ENCODE results near the gene PTPRK.

The PTPRK gene

DNA sequence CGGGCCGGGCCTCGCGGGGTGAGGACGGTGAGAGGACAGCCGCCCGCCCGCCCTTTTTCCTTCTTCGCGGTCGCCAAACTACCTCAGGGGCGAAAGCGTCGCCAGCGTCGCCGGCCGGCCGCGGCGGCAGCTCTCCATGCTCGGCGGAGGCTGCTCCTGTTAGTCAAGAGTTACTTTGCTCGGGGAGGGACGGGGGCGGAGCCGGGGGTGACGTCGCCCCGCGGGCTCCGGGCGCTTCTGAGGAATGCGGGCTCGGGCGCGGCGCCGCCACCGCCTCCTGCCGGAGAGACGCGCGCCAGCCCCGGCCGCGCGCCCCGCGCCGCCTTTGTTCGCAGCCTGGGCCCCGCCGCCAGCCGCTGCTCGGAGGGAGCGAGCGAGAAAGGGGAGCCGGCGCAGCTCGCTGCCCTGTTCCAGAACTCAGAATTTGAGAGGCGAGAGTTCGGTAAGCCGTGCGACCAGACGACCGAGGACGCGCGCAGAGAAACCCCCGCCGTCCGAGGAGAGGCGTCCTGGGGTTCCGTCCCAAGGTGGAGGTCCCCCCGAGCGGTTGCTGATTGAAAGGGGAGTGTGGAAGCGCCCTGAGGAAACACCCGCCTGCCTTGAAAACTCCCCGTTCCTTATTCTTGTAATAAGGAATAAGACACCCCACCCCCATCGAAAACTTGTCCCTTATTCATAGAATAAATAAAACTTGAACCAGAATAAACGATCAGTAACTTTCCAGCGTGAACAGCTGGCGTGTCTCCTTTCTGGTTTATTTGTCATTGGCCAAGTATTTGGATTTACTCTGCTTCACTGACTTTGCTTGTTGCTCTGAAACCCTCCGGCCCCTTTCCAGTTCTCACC, at the start of gene PTPRK:
TSS of gene PTPRK (minus strand) at position 164 of the 846 bp plus-strand sequence. CDS start 241 bp downstream, outside the sequence.
- peak; percentile 87 for DNase-seq (ENCODE audit: low read depth)

DNA sequence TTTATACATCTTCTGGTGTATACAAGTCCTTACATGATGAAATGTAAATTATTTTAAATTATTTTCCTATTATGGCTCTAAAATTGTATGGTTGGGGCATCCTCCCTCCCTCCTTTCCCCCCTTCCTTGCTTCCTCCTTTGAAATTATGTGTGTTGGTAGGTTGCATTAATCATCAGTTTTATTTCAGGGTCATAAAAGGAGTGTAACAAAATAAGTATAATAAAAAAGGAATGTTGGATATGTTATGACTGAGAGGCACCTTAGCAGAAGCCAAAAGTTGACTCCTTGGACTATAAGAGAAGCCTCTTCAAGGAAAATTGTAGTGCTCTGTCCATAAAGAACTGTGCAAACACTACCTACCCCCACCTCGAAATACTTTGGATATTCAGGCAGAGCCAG, 46.6 kb upstream of the PTPRK start:
- no peak for DNase-seq (ENCODE audit: low read depth)

DNA sequence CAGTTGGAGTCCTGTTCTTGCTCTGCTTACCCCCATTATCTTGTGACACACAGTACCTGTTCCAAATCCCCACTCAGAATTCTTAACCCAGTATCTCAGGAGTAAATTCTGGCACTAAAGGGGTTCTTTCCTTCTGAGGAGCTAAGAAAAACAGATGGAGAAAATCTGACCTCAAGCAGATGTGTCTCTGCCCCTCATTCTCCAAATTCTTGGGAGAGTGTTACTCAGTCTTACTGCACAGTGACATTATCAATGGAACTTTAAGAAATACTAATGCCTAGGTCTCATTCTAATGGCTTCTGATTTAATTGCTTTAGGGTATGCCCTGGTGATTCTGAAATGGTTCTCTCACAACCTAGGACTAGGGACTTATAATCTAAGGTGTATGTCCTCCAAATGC, 40.6 kb upstream of the PTPRK start:
- DNase-seq (ENCODE audit: low read depth) = no peak

DNA sequence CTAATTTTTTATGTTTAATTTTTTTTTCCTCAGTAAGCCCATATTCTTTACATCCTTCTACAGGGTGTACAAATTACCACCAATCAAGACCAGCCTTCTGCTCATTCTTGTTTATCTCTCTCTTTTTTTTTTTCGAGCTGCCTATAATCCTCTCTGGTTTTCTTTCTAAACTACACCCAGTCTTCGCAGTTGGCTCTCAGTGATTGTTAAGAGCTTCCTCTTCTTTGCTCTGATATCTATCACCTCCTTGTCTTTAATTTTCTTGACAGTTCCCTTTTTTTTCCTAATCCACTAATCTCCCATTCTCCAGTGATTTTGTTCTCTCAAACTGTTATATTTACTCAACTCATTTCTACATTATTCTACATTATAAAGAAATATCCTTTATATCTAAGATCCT, 38.5 kb upstream of the PTPRK start:
- DNase-seq (ENCODE audit: low read depth) = no peak

DNA sequence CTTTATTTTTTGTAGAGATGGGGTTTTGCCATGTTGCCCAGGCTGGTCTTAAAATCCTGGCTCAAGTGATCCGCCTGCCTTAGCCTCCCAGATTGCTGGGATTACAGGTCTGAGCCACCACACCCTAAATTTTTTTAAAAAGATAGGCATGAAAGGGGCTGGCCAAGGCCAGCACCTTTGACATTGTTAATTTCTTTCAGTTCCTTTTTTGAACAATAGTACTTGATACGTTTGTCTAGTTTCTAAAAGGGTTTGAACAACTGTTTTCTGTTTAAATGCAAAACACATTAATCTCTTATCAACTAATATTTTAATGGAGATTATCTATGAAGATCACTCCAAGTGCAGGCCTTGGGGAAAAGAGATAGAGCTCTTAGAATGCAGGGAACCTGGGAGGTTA, 37.6 kb upstream of the PTPRK start:
- no peak for DNase-seq (ENCODE audit: low read depth)

DNA sequence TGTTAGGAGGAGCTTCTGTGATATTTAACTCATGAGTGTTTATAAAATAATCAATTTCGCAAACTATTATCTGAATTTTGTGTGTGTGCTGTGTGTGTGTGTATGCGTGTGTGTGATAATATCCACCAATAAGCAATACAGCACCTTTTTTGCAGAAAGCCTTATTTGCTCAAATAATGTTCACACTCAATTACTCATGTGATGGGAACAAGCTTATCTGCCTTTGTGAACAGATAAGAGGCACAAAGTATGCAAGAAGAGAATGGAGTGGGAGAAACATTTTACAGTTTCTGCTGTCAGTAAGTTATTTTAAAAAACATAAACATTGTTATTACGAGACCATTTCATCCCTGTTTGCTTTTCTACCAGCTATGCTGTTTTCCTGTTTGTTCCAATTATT, 36.7 kb upstream of the PTPRK start:
- DNase-seq (ENCODE audit: low read depth) = no peak

DNA sequence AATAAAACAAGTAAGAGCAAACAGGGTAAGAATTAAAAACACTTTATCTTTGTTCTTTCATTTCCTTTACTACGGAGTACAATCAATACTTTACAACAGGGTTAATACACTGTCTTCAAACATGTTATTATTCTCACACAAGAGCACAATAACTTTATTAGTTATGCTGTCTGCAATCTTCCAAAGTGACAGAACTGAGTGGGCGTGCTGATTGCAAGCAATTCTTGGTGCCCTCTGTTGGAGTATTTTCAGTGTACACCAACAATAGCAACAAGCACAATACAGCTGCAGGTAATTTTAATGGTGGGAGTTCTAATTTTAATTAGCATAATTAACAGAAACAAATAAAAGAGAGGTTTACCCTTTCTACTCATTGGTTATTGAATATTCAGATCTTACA, 33.9 kb upstream of the PTPRK start:
- DNase-seq (ENCODE audit: low read depth) = no peak

DNA sequence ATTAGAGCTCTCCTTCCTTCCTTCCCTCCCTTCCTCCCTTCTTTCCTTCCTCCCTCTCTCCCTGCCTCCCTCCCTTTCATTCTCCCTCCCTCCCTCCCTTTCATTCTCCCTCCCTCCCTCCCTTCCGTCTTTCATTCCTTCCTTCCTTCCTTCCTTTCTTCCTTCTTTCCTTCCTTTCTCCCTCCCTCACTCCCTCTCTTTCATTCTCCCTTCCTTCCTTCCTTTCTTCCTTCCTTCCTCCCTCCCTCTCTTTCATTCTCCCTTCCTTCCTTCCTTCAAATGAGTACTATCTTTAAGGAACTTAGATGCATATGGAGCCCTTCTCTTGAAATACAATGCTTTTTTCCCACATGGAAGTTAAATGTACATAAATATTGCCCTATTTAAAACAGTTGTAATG, 20.9 kb upstream of the PTPRK start:
- DNase-seq (ENCODE audit: low read depth) = no peak

DNA sequence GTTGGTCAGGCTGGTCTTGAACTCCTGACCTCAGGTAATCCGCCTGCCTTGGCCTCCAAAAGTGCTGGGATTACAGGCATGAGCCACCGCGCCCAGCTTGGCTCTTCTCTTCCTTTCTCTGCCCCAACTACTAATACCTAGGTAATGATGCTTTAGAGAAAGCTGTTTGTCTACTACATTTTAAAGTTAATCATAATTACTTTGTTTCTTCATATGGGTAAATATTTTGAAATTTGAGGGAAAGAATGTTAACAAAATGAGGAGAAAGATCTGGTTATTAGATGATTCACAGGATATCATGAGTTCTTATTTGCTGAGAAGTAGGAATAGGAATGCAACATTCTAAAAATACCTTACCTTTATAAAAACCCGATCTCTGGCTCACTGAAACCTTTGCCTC, 18.4 kb upstream of the PTPRK start:
- DNase-seq (ENCODE audit: low read depth) = no peak

DNA sequence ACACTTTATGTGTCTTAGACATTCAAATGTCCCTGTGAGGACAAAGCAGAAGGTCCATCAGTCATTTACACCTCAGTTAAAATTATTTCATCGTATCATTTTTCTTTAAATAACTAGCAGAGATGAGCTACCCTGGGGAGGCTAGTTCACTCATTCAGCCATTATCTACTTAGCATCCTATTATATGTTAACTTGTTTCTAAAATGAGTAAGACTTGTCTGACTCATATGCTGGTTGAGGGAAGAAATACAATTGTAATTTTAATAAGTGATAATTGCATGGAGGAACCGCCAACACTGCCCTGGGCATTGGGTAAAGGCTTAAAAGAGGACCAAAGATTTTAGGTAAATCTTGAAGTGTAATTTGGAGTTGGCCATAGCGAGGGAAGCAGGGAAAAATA, 12.4 kb upstream of the PTPRK start:
- DNase-seq (ENCODE audit: low read depth) = no peak

DNA sequence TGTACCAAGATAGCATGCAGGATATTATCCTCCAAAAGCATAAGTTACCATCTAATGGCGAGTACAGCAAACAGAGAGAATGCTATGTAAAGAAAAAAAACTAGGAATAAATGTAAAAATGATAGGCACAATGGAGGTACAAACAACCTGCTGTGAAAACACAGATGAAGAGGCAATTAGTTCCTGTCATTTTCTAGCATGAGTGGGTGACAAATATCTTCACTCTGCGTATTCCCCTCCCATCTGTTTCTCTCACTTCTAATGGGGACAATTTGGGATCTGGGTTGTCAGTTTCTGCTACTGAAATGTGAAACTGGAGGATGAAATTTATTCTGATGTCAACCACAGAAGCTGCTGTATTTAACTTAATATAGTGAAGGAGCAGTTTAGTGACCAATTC, 11.7 kb upstream of the PTPRK start:
- no peak for DNase-seq (ENCODE audit: low read depth)

DNA sequence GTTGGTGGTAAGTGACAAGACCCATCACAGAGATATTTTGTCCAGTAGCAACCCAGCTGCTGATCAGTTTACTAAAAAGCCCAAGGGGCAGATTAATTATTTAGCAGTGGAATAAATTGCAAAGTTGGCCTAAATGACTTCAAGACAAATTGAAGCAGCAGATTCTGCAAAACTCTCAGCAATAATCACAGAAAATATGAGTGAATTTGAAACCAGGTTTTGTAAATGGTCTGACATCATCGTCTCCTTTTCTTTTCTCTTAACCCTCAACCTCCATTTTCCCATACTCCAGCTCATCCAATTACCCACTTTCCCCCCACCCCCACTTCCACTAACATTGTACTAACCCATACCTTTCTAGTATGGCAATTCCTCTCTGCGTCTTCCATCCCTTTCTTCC, 11.3 kb upstream of the PTPRK start:
- no peak for DNase-seq (ENCODE audit: low read depth)

DNA sequence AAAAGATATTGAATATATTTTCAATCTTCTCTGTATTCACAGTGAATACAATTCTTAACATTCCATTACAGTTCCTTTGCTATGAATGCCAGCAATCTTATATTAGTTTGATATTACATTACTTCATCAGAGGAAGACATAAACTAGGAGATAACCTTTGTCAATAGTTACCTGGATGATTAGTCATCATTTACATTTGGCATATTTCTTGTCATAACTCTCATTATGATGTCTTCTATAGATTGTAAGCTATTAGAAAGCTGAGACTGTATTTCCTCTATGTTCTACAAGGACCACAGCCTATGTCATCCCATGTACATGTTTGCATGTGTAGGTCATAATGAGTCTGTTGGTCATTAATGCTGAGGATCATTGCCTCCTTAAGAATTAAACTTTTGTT, 7.8 kb upstream of the PTPRK start:
- no peak for DNase-seq (ENCODE audit: low read depth)

DNA sequence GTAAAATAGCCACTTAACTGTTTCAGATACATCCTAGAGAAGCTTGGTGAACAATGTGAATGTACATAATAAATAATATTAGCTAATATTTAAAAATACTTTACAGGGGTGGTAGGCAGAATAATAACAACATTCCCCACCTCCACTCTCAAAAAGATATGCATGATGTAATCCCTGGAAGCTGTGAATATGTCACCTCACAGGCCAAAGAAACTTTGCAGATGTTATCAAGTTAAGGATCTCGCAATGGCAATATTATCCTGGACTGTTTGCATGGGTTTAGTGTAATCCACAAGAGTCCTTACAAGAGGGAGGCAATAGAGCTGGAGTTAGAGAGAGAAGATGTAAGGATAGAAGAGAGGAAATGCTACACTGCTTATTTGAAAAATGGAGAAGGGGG, 7.0 kb upstream of the PTPRK start:
- DNase-seq (ENCODE audit: low read depth) = no peak

DNA sequence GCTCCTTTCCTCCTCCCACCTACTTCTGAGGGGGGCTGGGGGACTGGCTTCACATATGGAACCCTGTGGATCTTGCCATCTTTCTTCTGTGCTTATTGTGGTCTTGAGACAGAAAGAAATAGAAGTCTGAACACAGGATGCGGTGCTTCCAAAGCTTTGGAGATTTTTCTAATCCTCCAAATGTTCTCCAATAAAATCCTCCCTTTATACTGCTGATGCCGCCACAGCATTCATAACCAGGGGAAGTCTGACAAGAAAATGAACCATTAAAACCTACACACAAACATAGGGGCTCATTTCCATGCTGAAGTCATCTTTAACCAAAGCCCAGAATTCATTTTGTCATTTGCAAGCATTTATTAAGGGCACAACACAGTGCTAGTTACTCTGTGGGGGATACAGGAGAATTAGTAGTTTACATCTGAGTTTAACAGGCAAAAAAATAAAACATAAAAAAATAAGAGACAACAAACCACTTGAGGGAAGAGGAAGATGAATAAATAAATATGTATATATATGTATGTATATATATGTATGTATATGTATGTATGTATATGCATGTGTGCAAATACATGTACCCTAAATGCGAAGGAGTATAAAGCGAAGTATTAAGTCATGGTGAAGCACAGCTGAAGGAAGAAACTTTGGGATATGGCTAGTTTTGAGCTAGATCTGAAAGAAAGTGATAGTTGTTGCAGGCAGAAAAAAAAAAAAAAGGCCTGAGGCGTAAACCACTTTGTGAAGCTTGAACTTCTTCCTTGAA, 5.9 kb upstream of the PTPRK start:
- no peak for DNase-seq (ENCODE audit: low read depth)

DNA sequence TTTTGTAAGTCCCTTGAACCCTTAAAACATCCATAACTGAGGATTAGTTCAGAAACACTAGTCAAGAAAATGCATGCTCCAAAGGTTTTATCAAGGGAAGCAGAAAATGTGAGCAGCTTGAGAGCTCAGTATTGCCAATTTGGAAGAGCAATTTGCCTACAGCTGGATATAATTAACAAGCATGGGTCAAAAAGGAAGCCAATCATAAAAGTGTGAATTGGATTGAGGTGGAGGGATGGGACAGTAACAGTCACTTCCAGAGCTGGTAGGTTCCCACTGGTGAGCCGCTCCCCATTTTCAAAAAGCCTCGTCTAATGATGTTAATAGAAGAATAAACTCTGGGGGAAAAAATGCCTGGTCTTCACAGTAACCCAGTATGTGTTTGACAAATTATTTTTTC, 5.0 kb upstream of the PTPRK start:
- no peak for DNase-seq (ENCODE audit: low read depth)

DNA sequence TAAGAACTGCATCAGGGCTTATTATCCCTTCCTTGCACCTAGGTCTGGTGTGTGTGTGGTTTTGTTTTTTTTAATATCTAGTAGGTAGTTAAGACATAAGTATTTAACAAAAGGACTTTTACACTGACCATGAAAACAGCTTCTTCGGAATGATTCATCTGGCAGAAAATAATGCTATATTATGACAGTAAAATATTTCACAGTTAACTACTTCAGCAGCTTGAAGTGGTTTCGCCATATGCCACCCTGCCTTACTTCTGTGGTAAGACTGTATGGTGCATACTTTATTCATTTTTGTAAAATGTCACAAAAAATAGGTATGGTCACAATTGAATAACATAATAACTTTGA, 858 bp upstream of the PTPRK start:
- no peak for DNase-seq (ENCODE audit: low read depth)

DNA sequence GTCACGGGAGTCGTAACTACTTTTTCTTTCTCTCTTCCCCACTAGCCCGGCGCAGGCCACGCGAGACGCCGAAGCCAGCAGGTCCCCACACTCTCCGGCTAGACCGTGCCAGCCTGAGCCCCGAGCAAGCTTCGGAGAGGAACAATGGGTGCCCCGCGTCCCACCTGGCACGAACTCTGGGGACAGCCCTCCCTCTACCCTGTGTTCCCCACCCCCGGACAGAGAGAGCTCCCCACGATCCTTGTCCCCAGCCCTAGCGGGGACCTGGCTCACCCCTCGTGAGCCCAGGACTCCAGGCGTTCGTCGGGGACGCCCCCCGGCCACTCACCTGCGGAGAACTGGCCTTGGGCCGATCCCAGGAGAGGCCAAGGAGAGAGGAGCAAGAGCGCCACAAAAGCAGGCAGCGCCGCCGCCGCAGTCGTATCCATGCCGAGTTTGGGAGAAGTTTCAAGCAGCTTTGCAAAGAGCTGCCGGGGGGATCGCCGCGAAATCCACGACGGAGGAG, 416 bp downstream of the PTPRK start:
- DNase-seq (ENCODE audit: low read depth) = peak; percentile 21

DNA sequence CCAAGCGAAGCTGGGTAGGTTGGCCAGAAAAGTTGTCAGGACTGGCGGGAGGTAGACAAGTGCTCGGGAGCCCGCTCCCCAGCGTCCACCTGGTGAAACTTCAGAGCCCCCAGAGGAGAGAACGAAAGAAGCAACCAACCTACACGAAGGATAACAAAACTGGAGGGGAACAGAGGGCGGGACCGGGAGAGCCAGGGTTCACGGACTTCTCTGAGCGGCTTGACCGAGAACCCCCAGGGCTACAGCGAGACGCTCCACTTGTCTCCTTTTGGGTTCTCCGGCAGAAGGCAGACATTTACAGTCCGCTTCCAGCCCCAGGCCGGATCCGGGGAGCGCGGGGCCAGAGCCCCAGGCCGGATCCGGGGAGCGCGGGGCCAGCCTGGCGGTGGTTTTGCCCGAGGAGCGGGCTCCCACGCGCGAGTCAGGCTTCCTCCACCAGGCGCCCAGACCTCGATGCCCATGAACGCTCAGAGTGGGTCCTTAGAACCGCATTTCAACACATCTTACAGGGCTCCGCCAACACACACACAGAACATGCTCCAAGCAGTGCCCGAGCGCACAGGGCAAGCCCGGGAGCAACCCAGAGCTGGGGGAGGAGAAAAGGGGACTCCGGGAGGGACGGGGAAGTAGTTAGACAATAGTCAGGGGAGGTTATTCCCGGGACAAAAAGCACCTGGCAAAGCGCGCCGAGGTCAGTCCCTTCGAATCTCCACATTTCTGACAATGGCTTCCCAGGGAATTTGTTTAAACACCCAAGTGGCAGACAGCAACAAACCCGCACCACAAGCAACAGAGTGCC, 1.1 kb downstream of the PTPRK start:
- DNase-seq (ENCODE audit: low read depth) = no peak

DNA sequence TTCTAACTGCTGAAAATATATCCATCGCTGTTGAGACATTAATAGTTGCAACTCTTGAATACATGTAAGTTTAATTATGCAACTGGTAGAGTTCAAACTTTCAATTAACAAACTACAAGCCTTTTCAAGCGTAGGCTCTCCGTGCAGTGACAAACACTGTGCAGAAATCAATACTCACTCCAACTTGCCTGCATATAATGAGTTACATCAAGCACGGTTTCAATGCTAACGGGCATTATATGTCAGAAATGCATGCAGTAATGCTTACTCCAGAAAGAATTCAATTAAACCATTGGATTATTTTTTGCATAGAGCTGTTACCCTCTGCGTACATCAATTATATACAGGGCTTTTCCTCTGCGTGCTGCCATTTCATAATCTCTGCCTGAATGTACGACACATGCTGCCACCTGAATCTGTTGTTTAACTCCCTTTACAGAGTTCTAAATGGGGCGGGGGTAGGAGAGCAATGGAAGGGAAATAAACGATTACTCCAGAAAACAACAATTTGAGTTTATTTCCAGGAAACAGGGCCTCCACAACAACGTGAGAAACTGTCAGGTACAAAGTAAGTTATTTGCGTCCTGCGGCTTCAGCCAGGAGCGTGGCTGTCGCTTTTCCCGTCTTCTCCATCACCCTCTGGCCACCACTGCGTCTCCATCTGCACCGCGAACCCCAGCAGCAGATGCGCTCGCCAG, 1.8 kb downstream of the PTPRK start:
- DNase-seq (ENCODE audit: low read depth) = no peak

DNA sequence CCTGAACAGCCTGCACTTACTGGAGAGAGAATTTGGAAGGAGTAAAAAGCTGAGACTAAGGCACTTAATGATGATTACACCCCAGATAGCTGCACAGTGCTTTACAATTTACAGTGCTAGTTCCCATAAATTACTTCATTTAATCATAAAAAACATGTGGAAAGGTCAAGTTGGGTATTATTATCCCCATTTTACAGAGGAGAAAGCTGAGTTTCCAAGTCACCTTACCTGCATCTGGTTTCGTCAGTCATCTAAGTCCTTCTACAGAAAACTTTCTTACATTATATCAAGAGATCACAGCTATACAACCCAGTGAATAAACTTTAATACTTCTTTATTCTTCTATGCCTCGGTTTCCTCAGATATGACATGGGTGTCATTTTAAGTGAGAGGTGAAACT, 3.3 kb downstream of the PTPRK start:
- DNase-seq (ENCODE audit: low read depth) = no peak

DNA sequence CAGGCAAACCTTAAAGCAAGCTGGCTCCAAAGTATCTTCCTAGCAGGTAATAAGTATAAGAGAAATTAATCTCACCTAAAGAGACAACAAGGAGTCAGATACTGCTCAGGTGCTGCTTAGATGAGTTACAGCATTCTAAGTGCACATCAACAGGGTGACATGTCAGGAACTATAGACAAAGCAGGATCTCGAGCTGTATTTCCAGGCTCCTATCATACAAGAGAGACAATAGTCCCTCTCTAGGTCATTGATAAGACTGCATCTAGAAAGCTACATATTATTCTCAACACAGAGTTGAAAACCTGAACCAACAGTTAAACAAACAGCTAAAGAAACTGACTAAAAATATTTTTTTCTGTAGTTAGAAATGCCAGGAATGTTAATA, 3.9 kb downstream of the PTPRK start:
- no peak for DNase-seq (ENCODE audit: low read depth)

Data from activated T-cell treated with anti-CD3 and anti-CD28 coated beads for 24 hours (primary cell).